HepG2 (cell line): Measurements from ENCODE around the gene C1QTNF5. TPM values are rescaled to one million over a fixed set of nuclear protein-coding genes. Genes with fewer than 3 reads are reported as not detected.

Experiments used
- ATAC-seq: fragments of 200-7000 bp; cut with Tn5 transposase; 3 replicates; pipeline ENCODE4 v1.9.1; 2020; ENCODE audit warnings: mild to moderate bottlenecking, moderate library complexity
- BruUV-seq: library from RNA; stranded (reverse); fragments of 400-500 nt; replicated peaks from 2 replicates; lab custom pipeline; 2021; lab: Mats Ljungman, UMichigan
- CTCF ChIA-PET: fragments of 300-600 bp; formaldehyde crosslinking; extraction: SDS; loops from one replicate; lab custom pipeline; 2021; ENCODE audit warnings: low total read pairs, inconsistent platforms, low intra/inter-chr PET ratio; lab: Yijun Ruan, JAX
- POLR2A ChIA-PET: fragments of 350-600 bp; sonication (Branson Sonifier 250); formaldehyde crosslinking; loops from one replicate; lab custom pipeline; 2020; ENCODE audit warnings: antibody characterized with exemption, inconsistent platforms; lab: Yijun Ruan, JAX
- DNase-seq: peaks from one replicate; pipeline ENCODE4 v3.0.0-alpha.2; 2015; ENCODE audit warnings: low spot score
- FAIRE-seq: peaks from 3 replicates; lab custom pipeline; 2011; peaks lifted over from hg19 to GRCh38; lab: Jason Lieb, UNC
- H2AFZ ChIP-seq: one replicate; pipeline ENCODE4 v1.6.1; 2011; ENCODE audit warnings: low read length, inconsistent platforms
- H3K27ac ChIP-seq: fragments of 300-600 bp; 3 replicates; pipeline ENCODE4 v1.8.0; 2011; ENCODE audit warnings: mixed run types, mild to moderate bottlenecking, mixed read lengths, low read length, inconsistent platforms; ENCODE audit not compliant: insufficient read depth; ENCODE audit errors: extremely low read length
- H3K27me3 ChIP-seq, 2 experiments: fragments of 200-600 bp in 1 of 2; 2 replicates in 1 of 2; 3 replicates in 1 of 2; pipeline versions ENCODE4 v1.6.0 to v1.8.0; 2011; ENCODE audit warnings: low read length in 2 of 2, mild to moderate bottlenecking in 2 of 2, moderate library complexity in 2 of 2, inconsistent platforms in 1 of 2; ENCODE audit not compliant: insufficient read depth in 2 of 2, control insufficient read depth in 1 of 2
- H3K36me3 ChIP-seq, 2 experiments: fragments of 200-600 bp in 1 of 2; replicated peaks in 1 of 2; 2 replicates in 1 of 2; 3 replicates in 1 of 2; pipeline versions ENCODE4 v1.5.1 to v1.8.0; 2011; ENCODE audit warnings: low read length in 2 of 2, inconsistent platforms in 1 of 2; ENCODE audit not compliant: insufficient read depth in 2 of 2, control insufficient read depth in 1 of 2
- H3K4me1 ChIP-seq: 2 replicates; pipeline ENCODE4 v1.5.1; 2012; ENCODE audit warnings: low read length, inconsistent platforms; ENCODE audit not compliant: insufficient read depth
- H3K4me2 ChIP-seq: 2 replicates; pipeline ENCODE4 v1.6.0; 2011; ENCODE audit warnings: low read depth, low read length, inconsistent platforms
- H3K4me3 ChIP-seq, 3 experiments: fragments of 200-600 bp in 1 of 3; sonication (generic), shearing (Covaris generic) in 1 of 3; replicated peaks in 1 of 3; 2 replicates each; pipeline ENCODE4 v1.5.1; 2011 to 2016; ENCODE audit warnings: low read length in 3 of 3, inconsistent platforms in 2 of 3, low read depth in 2 of 3, mild to moderate bottlenecking in 2 of 3, control low read depth in 1 of 3, mixed read lengths in 1 of 3; ENCODE audit not compliant: insufficient read depth in 1 of 3
- H3K79me2 ChIP-seq: one replicate; pipeline ENCODE4 v1.6.1; 2011; ENCODE audit warnings: low read length, inconsistent platforms; ENCODE audit not compliant: insufficient read depth
- H3K9ac ChIP-seq: 2 replicates; pipeline ENCODE4 v1.6.0; 2011; ENCODE audit warnings: mild to moderate bottlenecking, low read depth, low read length, inconsistent platforms; ENCODE audit not compliant: insufficient read depth
- H3K9me3 ChIP-seq: 2 replicates; pipeline ENCODE4 v1.5.1; 2012; ENCODE audit warnings: mild to moderate bottlenecking, low read length
- H4K20me1 ChIP-seq: 2 replicates; pipeline ENCODE4 v1.6.0; 2011; ENCODE audit warnings: inconsistent platforms, mild to moderate bottlenecking, low read length, moderate library complexity; ENCODE audit not compliant: insufficient read depth
- CEBPG ChIP-seq: IDR thresholded peaks from 2 replicates; pipeline ENCODE4 v1.6.1; 2016
- HNF1B ChIP-seq: sonication (generic); formaldehyde crosslinking; IDR thresholded peaks from 2 replicates; pipeline ENCODE4 v1.5.1; 2020; ENCODE audit warnings: mild to moderate bottlenecking, moderate library complexity, missing genetic modification reagents
- NR3C1 ChIP-seq: sonication (generic); formaldehyde crosslinking; IDR thresholded peaks from 2 replicates; pipeline ENCODE4 v1.4.0; 2020; ENCODE audit warnings: missing genetic modification reagents
- NRL ChIP-seq: sonication (generic); formaldehyde crosslinking; IDR thresholded peaks from 2 replicates; pipeline ENCODE4 v1.5.0; 2020; ENCODE audit warnings: missing genetic modification reagents, mild to moderate bottlenecking, moderate library complexity, borderline replicate concordance
- RBFOX2 ChIP-seq: fragments of 200-400 bp; formaldehyde crosslinking; IDR thresholded peaks from 2 replicates; pipeline ENCODE4 v1.6.1; 2017; ENCODE audit warnings: low read depth, mild to moderate bottlenecking, low read length
- SMC3 ChIP-seq: IDR thresholded peaks from 2 replicates; pipeline ENCODE4 v1.6.1; 2011; ENCODE audit warnings: low read length, improper control_type of control experiment
- THAP11 ChIP-seq: IDR thresholded peaks from 2 replicates; pipeline ENCODE4 v1.6.1; 2016; ENCODE audit warnings: missing biosample characterization, missing genetic modification reagents
- USF2 ChIP-seq, 2 experiments: sonication (generic) in 1 of 2; formaldehyde crosslinking in 1 of 2; IDR thresholded peaks; 2 replicates each; pipeline versions ENCODE4 v1.5.1 to v1.6.1; 2011 to 2020; ENCODE audit warnings: borderline replicate concordance in 1 of 2, low read depth in 1 of 2, low read length in 1 of 2, mild to moderate bottlenecking in 1 of 2, missing genetic modification reagents in 1 of 2, moderate library complexity in 1 of 2
- ZBTB2 ChIP-seq: sonication (generic); formaldehyde crosslinking; IDR thresholded peaks from 2 replicates; pipeline ENCODE4 v1.8.0; 2022; ENCODE audit warnings: low read depth, missing genetic modification reagents
- ZNF138 ChIP-seq: sonication (generic); formaldehyde crosslinking; IDR thresholded peaks from 2 replicates; pipeline ENCODE4 v1.5.0; 2020; ENCODE audit warnings: mild to moderate bottlenecking, low read depth, missing genetic modification reagents
- ZNF263 ChIP-seq: sonication (generic); formaldehyde crosslinking; IDR thresholded peaks from 2 replicates; pipeline ENCODE4 v1.4.0; 2020; ENCODE audit warnings: missing genetic modification reagents
- ZNF350 ChIP-seq: sonication (generic); formaldehyde crosslinking; IDR thresholded peaks from 2 replicates; pipeline ENCODE4 v1.4.0; 2020; ENCODE audit warnings: mild to moderate bottlenecking, low read depth, missing genetic modification reagents, borderline replicate concordance
- ZNF510 ChIP-seq: sonication (generic); formaldehyde crosslinking; IDR thresholded peaks from 2 replicates; pipeline ENCODE4 v1.4.0; 2020; ENCODE audit warnings: low read depth, mild to moderate bottlenecking, missing genetic modification reagents
- ZNF558 ChIP-seq: sonication (generic); formaldehyde crosslinking; IDR thresholded peaks from 2 replicates; pipeline ENCODE4 v1.9.0; 2022; ENCODE audit warnings: mild to moderate bottlenecking, missing genetic modification reagents, borderline replicate concordance
- WGBS: methylation state at CpG from one replicate; pipeline ENCODE4 v1.1.6; 2017; ENCODE audit warnings: low lambda C conversion rate; 5-methylcytosine and 5-hydroxymethylcytosine counted together
- in situ Hi-C: cut with HindIII; loops from 2 replicates; pipeline ENCODE4 v1.10.0; 2017; ENCODE audit warnings: low pct_unique_long_range_greater_than_20kb; ENCODE audit not compliant: extremely low pct_ligation_motif_present
- intact Hi-C: fragments of 100-400 bp; cut with micrococcal nuclease; formaldehyde crosslinking; loops from one replicate; pipeline ENCODE4 v1.10.0; 2022; ENCODE audit not compliant: unreplicated experiment
- polyA plus RNA-seq, 8 experiments: library from polyadenylated mRNA; depleted of rRNA in 3 of 8; stranded (reverse) in 7 of 8; unstranded in 1 of 8; fragments of >200 nt; fragmentation: Illumina TruSeq in 4 of 8; extraction: Trizol in 4 of 8; gene quantifications; 2 replicates each; pipeline versions ENCODE4 v1.2.1 to v1.2.3, GENCODE V29; 2011 to 2016; ENCODE audit warnings: low read depth in 4 of 8, missing spikeins in 1 of 8, mixed read lengths in 1 of 8; ENCODE audit not compliant: insufficient read depth in 1 of 8
- total RNA-seq, 5 experiments: library from RNA; depleted of rRNA; stranded (reverse); fragments of >200 nt; fragmentation: Illumina TruSeq; extraction: Trizol; gene quantifications; 2 replicates each; pipeline ENCODE4 v1.2.3, GENCODE V29; 2016; ENCODE audit warnings: low read depth in 1 of 5

The C1QTNF5 gene
- total and polyA plus RNA-seq, 2 of the 13 experiments (the other 11 are each of a cell fraction or from before 2014, with no cell fraction given): 0.86 to 1.2 TPM

- BruUV-seq: TSS peak; percentile 52
- peak overlapping the region; percentile 96 for H3K4me2 ChIP-seq
- in situ Hi-C loops: no loop called here
- ATAC-seq (peak; percentile 16), DNase-seq (no peak), FAIRE-seq (no peak)
- H2AFZ ChIP-seq: no peak overlapping the region
- H3K4me1 ChIP-seq: peaks cover 81% of the 10 kb centered on the region
- CTCF ChIA-PET: no interaction called here
- H4K20me1 ChIP-seq: no peaks in the 10 kb centered on the region
- no peaks in the 10 kb centered on the region for H3K9me3 ChIP-seq
- H3K4me3 ChIP-seq: peak overlapping the region; percentile 53 to 77 (median 76)
- intact Hi-C loops: loop anchor here (2.0 kb wide), 1 partner anchor 16 kb away; the partner anchor contains the start of gene RNF26
- H3K27me3 ChIP-seq: peaks cover 0 to 9% of the 10 kb centered on the region in 2 experiments; a peak in 2 of 5 replicates
- no peaks in the 10 kb centered on the region for H3K36me3 ChIP-seq
- TF ChIP-seq NRL (CRISPR knock-in tag) (0 out of 2 replicates have a peak, but pooled peaks have one; percentile 62), HNF1B (CRISPR knock-in tag) (0 out of 2 replicates have a peak, but pooled peaks have one; percentile 12), ZNF263 (CRISPR knock-in tag) (0 out of 2 replicates have a peak, but pooled peaks have one; percentile 41), NR3C1 (CRISPR knock-in tag) (no peak), ZNF350 (CRISPR knock-in tag) (no peak), SMC3 (no peak), CEBPG (no peak), RBFOX2 (no peak), THAP11 (CRISPR knock-in tag) (0 out of 2 replicates have a peak, but pooled peaks have one; percentile 4), ZNF558 (CRISPR knock-in tag) (no peak), ZNF138 (CRISPR knock-in tag) (no peak), ZNF510 (CRISPR knock-in tag) (no peak), USF2 (IDR thresholded peaks at IDR 0.05; ENCODE audit: low read depth, low read length) (no peak), USF2 (CRISPR knock-in tag; IDR thresholded peaks at IDR 0.05; ENCODE audit: borderline replicate concordance) (no peak), ZBTB2 (CRISPR knock-in tag) (no peak)
- TF ChIP-seq, all 625 proteins: peak for 4
- POLR2A ChIA-PET: interaction anchor here (0.6 to 3.0 kb wide), 11 partner anchors 13 to 288 kb away, joined by 3 to 14 read pairs (median 3); partner anchors contain the start of genes NLRX1 and RNF26
- WGBS: 12% methylated on average over 5 of the region's 8 CpGs
- Histone ChIP-seq H3K79me2 (no peaks in the 10 kb centered on the region), H3K27ac (no peak overlapping the region), H3K9ac (peak overlapping the region; percentile 70)
Observed at GRCh38 chr11:119319136-119319699, 21.5 kb downstream of the C1QTNF5 start.
